HG03066 (cell line): ENCODE measurements around the gene LACRT.
"Not testable (repeated sequence)": the region's sequence is repeated elsewhere in the genome, so short reads cannot be mapped to it uniquely, and the experiment has no call there.

Experiments used
- ATAC-seq: cut with Tn5 transposase; IDR thresholded peaks from one replicate; pipeline ENCODE4 v1.9.1; 2021; ENCODE audit warnings: low read depth; ENCODE audit not compliant: unreplicated experiment

The LACRT gene

DNA sequence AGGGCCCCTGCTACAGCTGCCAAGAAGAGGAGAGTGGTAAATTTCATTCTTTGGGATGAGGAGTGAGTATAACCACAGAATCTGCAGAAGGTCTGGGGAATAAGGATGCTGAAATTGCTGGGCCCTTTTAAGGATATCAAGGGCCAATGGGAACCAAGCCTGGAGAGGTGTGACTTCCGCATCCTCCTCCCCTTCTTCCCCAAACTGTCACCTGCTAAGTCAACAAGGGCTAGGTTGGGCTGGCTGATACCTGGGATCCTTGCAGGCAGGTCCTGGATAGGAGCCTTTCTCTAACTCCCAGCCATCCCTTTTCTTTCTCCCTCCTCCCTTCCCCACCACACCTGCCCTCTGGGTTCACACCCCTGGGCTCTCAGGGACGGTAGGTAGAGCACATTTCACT is at the start of gene LACRT:
Gene LACRT (minus strand): TSS at position 101 of the 400 bp plus-strand sequence. CDS start 54 bp downstream, at position 47.
- ATAC-seq, result no peak

DNA sequence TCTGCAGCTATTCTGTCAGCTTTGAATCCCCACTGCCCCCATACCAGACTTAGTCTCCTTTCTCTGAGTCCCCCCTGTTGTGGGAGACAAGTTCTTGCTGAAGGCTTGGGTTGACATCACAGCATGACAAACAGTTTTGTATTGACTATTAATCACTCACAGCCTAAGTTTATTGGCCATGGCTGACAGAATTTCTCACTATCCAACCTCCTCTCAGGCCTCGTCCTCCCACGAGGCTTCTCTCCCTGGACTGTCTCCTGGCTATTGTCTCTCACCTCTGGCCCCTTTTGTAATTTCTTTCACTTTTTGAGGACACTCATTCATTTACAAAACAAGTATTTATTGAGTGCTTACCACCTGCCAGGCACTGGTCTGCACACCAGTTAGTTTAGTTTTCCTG is 48.7 kb upstream of the LACRT start:
- ATAC-seq, result no peak

GRCh38 chr12:54682674-54683073 is 48.0 kb upstream of the LACRT start:
- ATAC-seq, result no peak

DNA sequence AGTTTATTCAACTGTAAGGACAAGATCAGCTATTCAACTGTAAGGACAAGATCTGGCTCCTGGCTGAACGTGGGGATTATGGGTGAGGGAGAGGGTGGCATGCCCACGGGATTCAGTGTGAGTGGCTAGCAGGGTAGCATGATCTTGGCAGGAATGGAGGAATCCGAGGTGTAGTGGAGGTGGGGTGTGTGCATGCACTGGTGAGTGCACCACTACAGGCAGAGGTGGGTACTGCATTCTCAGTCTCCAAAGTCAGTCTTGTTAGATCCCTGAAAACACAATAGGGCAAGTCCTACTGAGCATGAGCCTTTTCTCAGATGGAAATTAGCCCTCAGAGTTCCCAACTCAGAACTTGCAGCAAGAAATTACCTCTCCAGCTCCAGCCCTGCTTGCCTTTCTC is 45.7 kb upstream of the LACRT start:
- no peak for ATAC-seq

GRCh38 chr12:54678131-54678530 is 43.4 kb upstream of the LACRT start:
- ATAC-seq, result no peak

DNA sequence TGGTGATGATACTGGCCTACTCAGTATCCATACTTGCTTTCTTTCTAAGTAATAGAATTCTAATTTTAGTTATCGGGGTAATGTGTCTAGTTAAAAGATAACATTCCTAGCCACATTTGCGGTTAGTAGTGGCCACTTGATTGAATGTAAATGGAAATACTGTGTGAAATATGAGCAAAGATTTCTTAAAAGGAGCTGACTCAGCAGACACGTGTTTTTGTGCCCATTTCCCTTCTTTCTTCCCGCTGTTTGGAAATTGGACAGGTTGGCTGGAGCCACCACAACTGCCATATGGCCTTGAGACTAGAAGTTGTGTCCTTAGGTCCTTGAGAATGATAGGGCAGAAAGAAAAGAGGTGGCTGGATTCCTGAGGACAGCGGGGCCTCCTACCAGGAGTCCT is 33.2 kb upstream of the LACRT start:
- ATAC-seq, result no peak

GRCh38 chr12:54666008-54666407 is 31.3 kb upstream of the LACRT start:
- ATAC-seq, result no peak

DNA sequence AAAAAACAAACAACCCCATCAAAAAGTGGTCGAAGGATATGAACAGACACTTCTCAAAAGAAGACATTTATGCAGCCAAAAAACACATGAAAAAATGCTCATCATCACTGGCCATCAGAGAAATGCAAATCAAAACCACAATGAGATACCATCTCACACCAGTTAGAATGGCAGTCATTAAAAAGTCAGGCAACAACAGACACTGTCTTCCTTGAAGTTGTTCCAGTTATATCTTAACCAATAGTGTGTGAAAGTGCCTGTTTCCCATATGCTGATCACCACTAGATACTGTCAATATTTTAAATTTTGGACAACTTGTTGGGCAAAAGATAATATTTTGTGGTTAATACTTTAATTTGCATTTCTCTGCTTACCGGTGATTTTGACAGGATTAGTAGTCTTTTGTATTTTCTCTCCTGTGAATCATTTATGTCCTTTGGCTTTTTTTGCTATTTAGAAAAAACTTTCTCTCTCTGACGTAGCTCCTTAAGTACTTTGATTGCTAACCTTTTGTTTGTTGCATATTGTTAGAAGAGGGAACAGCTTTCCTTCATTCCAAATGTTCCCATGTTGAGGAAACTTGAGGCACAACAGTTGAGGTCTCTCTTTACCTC is 30.4 kb upstream of the LACRT start:
- not testable (repeated sequence) for ATAC-seq

GRCh38 chr12:54663603-54664002 is 28.9 kb upstream of the LACRT start:
- no peak for ATAC-seq

GRCh38 chr12:54662026-54662425 is 27.3 kb upstream of the LACRT start:
- ATAC-seq, result no peak

GRCh38 chr12:54661048-54661447 is 26.4 kb upstream of the LACRT start:
- ATAC-seq, result no peak

- ATAC-seq, result no peak
These were observed 25.7 kb upstream of the LACRT start for GRCh38 chr12:54660320-54660962.

GRCh38 chr12:54658306-54659264 is 23.9 kb upstream of the LACRT start:
- no peak for ATAC-seq

DNA sequence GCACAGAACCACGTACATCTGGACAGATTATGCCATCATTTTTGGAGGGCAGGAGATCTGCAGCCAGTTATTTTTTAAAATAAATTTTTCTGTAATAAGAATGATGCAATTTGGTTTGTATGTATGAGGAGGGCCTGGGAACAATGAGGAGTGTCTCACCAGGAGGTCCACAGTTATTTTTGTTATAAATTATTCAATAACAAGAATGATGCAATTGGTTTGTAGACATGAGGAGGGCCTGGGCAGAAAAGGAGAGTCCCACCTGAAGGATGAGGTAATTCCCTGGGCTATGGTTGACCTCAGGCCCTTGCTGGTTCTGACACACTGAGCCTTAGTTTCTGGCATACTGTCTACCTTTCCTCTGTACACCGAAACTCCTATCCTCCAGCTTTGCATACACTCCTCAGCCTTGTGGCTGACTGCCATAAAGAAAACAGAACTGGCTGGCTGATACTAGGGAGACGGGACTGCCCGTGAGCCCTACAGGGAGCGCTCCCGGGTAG is 22.5 kb upstream of the LACRT start:
- no peak for ATAC-seq

GRCh38 chr12:54654926-54655325 is 20.2 kb upstream of the LACRT start:
- ATAC-seq, result no peak

DNA sequence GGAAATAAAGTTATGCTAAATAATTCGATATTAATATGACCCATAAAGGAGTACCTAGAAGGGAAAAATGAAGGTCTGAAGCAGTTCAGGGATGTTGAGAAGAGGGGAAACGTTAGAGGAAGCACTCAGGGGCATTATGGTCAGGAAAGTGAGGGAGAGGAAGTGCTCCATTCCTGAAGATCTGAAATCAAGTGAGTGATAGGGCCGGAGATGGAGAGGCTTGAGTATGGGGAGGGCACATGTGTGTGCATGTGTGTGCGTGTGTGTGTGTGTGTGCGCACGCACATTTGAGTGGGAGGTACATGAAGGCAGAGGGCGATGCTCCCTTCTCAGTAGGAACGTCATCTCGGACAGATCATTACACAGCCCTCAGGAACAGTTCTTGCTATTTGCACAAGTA is 18.3 kb upstream of the LACRT start:
- ATAC-seq, result no peak

DNA sequence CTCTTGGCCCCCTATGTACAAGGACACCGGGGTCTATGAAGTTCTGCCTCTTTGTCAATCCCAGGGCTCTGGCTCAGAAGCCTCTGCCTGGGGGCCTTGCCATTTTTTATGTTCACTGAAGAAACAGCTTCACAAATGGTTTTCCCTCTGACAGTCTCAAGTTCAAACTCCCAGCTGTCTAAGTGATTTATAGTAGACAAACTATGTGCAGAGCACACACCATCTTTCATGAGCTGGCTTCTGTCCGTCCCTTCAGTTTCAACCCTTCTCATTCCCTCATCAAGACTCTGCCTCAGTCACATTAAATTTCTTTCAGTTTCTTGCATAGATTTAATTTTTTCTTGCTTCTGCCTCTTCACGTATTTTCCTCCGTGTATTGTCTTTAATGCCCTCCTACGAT is 16.2 kb upstream of the LACRT start:
- ATAC-seq, result no peak

DNA sequence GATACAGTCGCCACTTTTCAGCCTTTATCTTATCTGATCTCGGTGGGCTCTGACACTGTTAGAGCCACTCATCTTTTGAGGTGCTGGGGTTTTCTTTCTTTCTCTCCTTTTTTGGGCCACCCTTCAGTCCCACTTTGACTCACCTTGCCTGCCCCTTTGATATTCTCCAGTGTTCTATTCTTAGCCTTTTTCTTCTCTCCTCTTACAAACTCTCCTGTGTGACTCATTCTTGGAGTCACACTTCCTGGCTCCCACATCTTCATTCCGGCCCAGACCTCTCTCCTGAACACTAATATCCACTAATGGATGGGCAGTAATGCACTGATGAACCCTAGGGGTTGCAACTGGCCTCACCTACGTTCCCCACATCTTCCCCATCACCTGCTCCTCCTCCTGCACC is 15.7 kb upstream of the LACRT start:
- ATAC-seq, result no peak

DNA sequence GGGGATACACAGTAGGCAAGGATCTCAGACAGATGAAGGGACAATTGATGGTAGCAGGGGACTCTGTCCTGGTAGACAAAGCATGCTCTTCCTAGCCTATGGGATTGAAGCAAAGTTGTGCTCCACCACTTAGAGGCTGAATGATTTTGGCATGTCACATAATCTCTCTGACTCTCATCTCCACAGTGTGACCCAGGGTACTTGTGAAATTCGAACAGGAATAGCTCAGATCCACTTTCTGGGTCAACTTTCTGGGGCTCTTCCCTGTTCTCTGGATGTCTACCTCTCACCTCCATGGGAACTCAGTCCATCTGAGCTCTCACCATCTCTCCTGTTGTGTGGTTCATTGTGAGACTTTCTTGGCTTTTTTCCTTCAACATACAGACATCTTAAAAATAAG is 15.1 kb upstream of the LACRT start:
- no peak for ATAC-seq

DNA sequence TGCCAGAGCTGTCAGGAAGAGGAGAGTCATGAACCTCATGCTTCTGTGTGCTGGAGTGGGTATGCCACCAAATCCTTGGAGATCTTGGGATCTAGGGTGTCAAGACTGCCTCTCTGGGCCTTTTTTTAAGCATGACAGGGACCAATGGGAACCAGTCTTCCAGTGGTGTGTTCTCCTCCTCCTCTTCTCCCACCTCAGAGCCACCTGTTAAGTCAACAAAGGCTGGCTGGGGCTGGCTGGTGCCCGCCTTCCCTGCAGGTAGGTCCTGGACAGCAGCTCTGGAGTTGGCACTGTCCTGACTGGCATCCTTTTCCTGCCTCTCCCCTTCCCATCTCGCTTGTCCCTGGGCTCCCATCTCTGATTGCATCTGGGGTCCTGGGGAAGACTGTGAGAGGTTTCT is 13.6 kb upstream of the LACRT start, which contains the start of gene DCD:
Gene DCD (minus strand): TSS at position 101 of the 400 bp plus-strand sequence. CDS start 62 bp downstream, at position 39.
- no peak for ATAC-seq

GRCh38 chr12:54641554-54641953 is 6.9 kb upstream of the LACRT start:
- ATAC-seq, result no peak
